H1 (cell line): Measurements from ENCODE around the gene IFI16. TPM values are rescaled to one million over a fixed set of nuclear protein-coding genes. Genes with fewer than 3 reads are reported as not detected.

Experiments used
- BCL11A ChIP-seq, 2 experiments: IDR thresholded peaks; one replicate each; pipeline ENCODE4 v1.6.1; 2011; ENCODE audit warnings: low read depth in 2 of 2, low read length in 2 of 2, mild to moderate bottlenecking in 2 of 2
- JUN ChIP-seq: IDR thresholded peaks from 2 replicates; pipeline ENCODE4 v1.6.1; 2011; ENCODE audit warnings: low read depth, mild to moderate bottlenecking, improper control_type of control experiment, low read length
- SIRT6 ChIP-seq: IDR thresholded peaks from one replicate; pipeline ENCODE4 v1.7.1; 2012; ENCODE audit warnings: low read length, inconsistent platforms
- SRF ChIP-seq: IDR thresholded peaks from 2 replicates; pipeline ENCODE4 v1.6.1; 2011; ENCODE audit warnings: mild to moderate bottlenecking, low read depth, low read length, moderate library complexity
- polyA plus RNA-seq, 7 experiments: library from polyadenylated mRNA; depleted of rRNA in 3 of 7; stranded (reverse) in 5 of 7; unstranded in 2 of 7; fragments of >200 nt in 5 of 7; fragments of 200-250 nt in 2 of 7; gene quantifications; 1 replicate in 5 of 7; 2 replicates in 1 of 7; 4 replicates in 1 of 7; pipeline versions ENCODE4 v1.2.1 to v1.2.3, GENCODE V29; 2011 to 2013; ENCODE audit warnings: missing spikeins in 2 of 7, mixed read lengths in 2 of 7
- total RNA-seq: library from RNA; stranded (reverse); fragmentation: NEBNext Ultra II Directional; extraction: Animal tissue kit (Norgen Biotek cat#: 25700); gene quantifications from 2 replicates; pipeline ENCODE4 v1.2.1, GENCODE V29; 2021

The IFI16 gene
- total and polyA plus RNA-seq, 2 of the 8 experiments (the other 6 are each of a cell fraction or from before 2014, with no cell fraction given): 0.63 to 0.74 TPM

GRCh38 chr1:159088050-159088449, 78.3 kb downstream of the IFI16 start (continued):
- no peak for TF ChIP-seq BCL11A (IDR thresholded peaks at IDR 0.05; ENCODE audit: low read depth in 2 of 2, low read length in 2 of 2)
- TF ChIP-seq SRF: no peak
- TF ChIP-seq SIRT6: no peak
- TF ChIP-seq JUN: no peak
